Osteoblast (primary cell): Measurements from ENCODE around the gene CDKN1C. TPM values are rescaled to one million over a fixed set of nuclear protein-coding genes. Genes with fewer than 3 reads are reported as not detected.

Experiments used
- DNase-seq: peaks from one replicate; pipeline ENCODE4 v3.0.0; 2011; ENCODE audit warnings: low spot score, mixed read lengths; ENCODE audit not compliant: insufficient read length; ENCODE audit errors: missing footprints
- H2AFZ ChIP-seq: 2 replicates; pipeline ENCODE4 v1.6.0; 2011; ENCODE audit warnings: mild to moderate bottlenecking, low read length
- H3K27ac ChIP-seq: 2 replicates; pipeline ENCODE4 v1.5.1; 2011; ENCODE audit warnings: mild to moderate bottlenecking, low read depth, low read length, moderate library complexity
- H3K27me3 ChIP-seq: 2 replicates; pipeline ENCODE4 v1.6.0; 2012; ENCODE audit warnings: mild to moderate bottlenecking, control low read depth, inconsistent platforms, low read length, moderate library complexity; ENCODE audit not compliant: insufficient read depth
- H3K36me3 ChIP-seq: 2 replicates; pipeline ENCODE4 v1.5.1; 2011; ENCODE audit warnings: mild to moderate bottlenecking, low read length, control low read depth, moderate library complexity; ENCODE audit not compliant: insufficient read depth
- H3K4me1 ChIP-seq: 2 replicates; pipeline ENCODE4 v1.5.1; 2011; ENCODE audit warnings: mild to moderate bottlenecking, low read length, control low read depth, moderate library complexity; ENCODE audit not compliant: insufficient read depth
- H3K4me2 ChIP-seq: 2 replicates; pipeline ENCODE4 v1.6.0; 2011; ENCODE audit warnings: mild to moderate bottlenecking, low read length; ENCODE audit not compliant: insufficient read depth
- H3K4me3 ChIP-seq: fragments of 200-600 bp; sonication (generic); 3 replicates; pipeline ENCODE4 v1.5.1; 2012; ENCODE audit warnings: mild to moderate bottlenecking, low read length, inconsistent platforms; ENCODE audit not compliant: insufficient read depth
- H3K79me2 ChIP-seq: 2 replicates; pipeline ENCODE4 v1.6.0; 2012; ENCODE audit warnings: mild to moderate bottlenecking, low read length, control low read depth, inconsistent platforms; ENCODE audit not compliant: insufficient read depth
- H3K9me3 ChIP-seq: 2 replicates; pipeline ENCODE4 v1.5.1; 2011; ENCODE audit warnings: low read depth, low read length, control low read depth
- H4K20me1 ChIP-seq: 2 replicates; pipeline ENCODE4 v1.6.0; 2012; ENCODE audit warnings: mild to moderate bottlenecking, low read length, control low read depth; ENCODE audit not compliant: insufficient read depth
- CTCF ChIP-seq: IDR thresholded peaks from 2 replicates; pipeline ENCODE4 v1.5.1; 2011; ENCODE audit warnings: mild to moderate bottlenecking, low read depth, low read length, moderate library complexity; ENCODE audit errors: extremely low read depth
- total RNA-seq: library from RNA; depleted of rRNA; stranded (reverse); fragments of >200 nt; gene quantifications from 2 replicates; pipeline ENCODE4 v1.2.3, GENCODE V29; 2012

Gene CDKN1C
- total RNA-seq, 1 donor: 10.9 TPM

DNA sequence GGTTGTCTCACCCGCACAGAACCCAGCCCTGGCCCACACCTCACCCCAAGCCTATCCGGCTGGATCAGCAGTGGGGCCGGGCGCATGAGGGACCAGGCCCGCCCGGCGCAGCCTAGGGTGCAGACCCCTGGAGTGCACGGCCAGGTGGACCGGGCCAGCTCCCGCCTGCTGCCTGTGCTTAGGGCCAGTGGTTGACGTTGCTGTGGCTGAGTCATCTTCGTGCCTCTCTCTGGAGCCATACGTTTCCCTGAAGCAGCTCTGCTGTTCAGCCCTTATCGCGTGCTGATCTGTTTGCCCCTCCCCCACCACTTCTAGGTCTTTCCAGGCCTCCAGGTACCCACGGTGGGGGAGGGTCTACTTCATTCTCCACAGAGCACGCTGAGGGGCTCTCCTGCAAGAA lies 39.5 kb downstream of the CDKN1C start:
- Histone ChIP-seq H3K4me1 (no peaks in the 10 kb centered on the region), H3K4me2 (no peak overlapping the region), H3K4me3 (no peak overlapping the region), H3K79me2 (no peaks in the 10 kb centered on the region), H3K27me3 (peaks cover 2% of the 10 kb centered on the region), H4K20me1 (no peaks in the 10 kb centered on the region), H2AFZ (no peak overlapping the region), H3K27ac (no peak overlapping the region), H3K9me3 (no peaks in the 10 kb centered on the region), H3K36me3 (no peaks in the 10 kb centered on the region)
- DNase-seq: no peak
- TF ChIP-seq CTCF: no peak

GRCh38 chr11:2844996-2845395 lies 40.6 kb downstream of the CDKN1C start:
- Histone ChIP-seq H3K4me3 (no peak overlapping the region), H3K27ac (no peak overlapping the region), H3K27me3 (peaks cover 4% of the 10 kb centered on the region), H2AFZ (no peak overlapping the region), H3K36me3 (no peaks in the 10 kb centered on the region), H3K9me3 (no peaks in the 10 kb centered on the region), H3K4me1 (no peaks in the 10 kb centered on the region), H3K4me2 (no peak overlapping the region), H4K20me1 (no peaks in the 10 kb centered on the region), H3K79me2 (no peaks in the 10 kb centered on the region)
- TF ChIP-seq CTCF: no peak
- DNase-seq: no peak

- H3K4me1 ChIP-seq: no peaks in the 10 kb centered on the region
- no peaks in the 10 kb centered on the region for H3K9me3 ChIP-seq
- no peak overlapping the region for H2AFZ ChIP-seq
- peaks cover 6% of the 10 kb centered on the region for H3K27me3 ChIP-seq
- H3K36me3 ChIP-seq: no peaks in the 10 kb centered on the region
- H3K79me2 ChIP-seq: no peaks in the 10 kb centered on the region
- DNase-seq: no peak
- no peak overlapping the region for H3K27ac ChIP-seq
- H3K4me3 ChIP-seq: no peak overlapping the region
- no peak for TF ChIP-seq CTCF
- H4K20me1 ChIP-seq: no peaks in the 10 kb centered on the region
- H3K4me2 ChIP-seq: no peak overlapping the region
These were observed 41.3 kb downstream of the CDKN1C start for GRCh38 chr11:2844116-2844842.

GRCh38 chr11:2843551-2843950 lies 42.0 kb downstream of the CDKN1C start:
- Histone ChIP-seq H4K20me1 (no peaks in the 10 kb centered on the region), H3K36me3 (no peaks in the 10 kb centered on the region), H3K4me2 (no peak overlapping the region), H3K27ac (no peak overlapping the region), H2AFZ (no peak overlapping the region), H3K79me2 (no peaks in the 10 kb centered on the region), H3K4me3 (no peak overlapping the region), H3K9me3 (no peaks in the 10 kb centered on the region), H3K27me3 (peaks cover 6% of the 10 kb centered on the region), H3K4me1 (no peaks in the 10 kb centered on the region)
- no peak for DNase-seq
- no peak for TF ChIP-seq CTCF
